K562 (cell line): ENCODE measurements around the gene H2AZ2. TPM values are rescaled to one million over a fixed set of nuclear protein-coding genes. Genes with fewer than 3 reads are reported as not detected.
A peak's percentile ranks its signal among the peaks of the same experiment; 100 is the strongest.

ENCODE experiments used
- ARID1B ChIP-seq: fragments of 450-650 bp; IDR thresholded peaks from 2 replicates; pipeline ENCODE4 v1.6.1; 2016; ENCODE audit warnings: antibody characterized with exemption, mild to moderate bottlenecking, inconsistent platforms
- CBFA2T3 ChIP-seq: fragments of 450-650 bp; IDR thresholded peaks from 2 replicates; pipeline ENCODE4 v1.6.1; 2017
- CTBP1 ChIP-seq: fragments of 450-650 bp; IDR thresholded peaks from 2 replicates; pipeline ENCODE4 v1.6.1; 2016; ENCODE audit warnings: borderline replicate concordance
- DPF2 ChIP-seq: fragments of 450-650 bp; IDR thresholded peaks from 2 replicates; pipeline ENCODE4 v1.6.1; 2016
- ESRRA ChIP-seq: fragments of 450-650 bp; IDR thresholded peaks from 2 replicates; pipeline ENCODE4 v1.6.1; 2014; ENCODE audit warnings: low read depth, mild to moderate bottlenecking, moderate library complexity, borderline replicate concordance
- ETV5 ChIP-seq: sonication (generic); formaldehyde crosslinking; IDR thresholded peaks from 2 replicates; pipeline ENCODE4 v1.4.0; 2020; ENCODE audit warnings: low read depth, mild to moderate bottlenecking, missing genetic modification reagents
- GABPA ChIP-seq: fragments of 200-800 bp; sonication (Bioruptor generic); conservative IDR thresholded peaks from 2 replicates; pipeline ENCODE4 v1.6.1; 2016; ENCODE audit warnings: low read depth, missing genetic modification characterization, missing compliant biosample characterization
- KDM1A ChIP-seq, 2 experiments: fragments of 450-650 bp; IDR thresholded peaks; 2 replicates each; pipeline ENCODE4 v1.6.1; 2016; ENCODE audit warnings: mild to moderate bottlenecking in 2 of 2
- KLF1 ChIP-seq: fragments of 450-650 bp; IDR thresholded peaks from 2 replicates; pipeline ENCODE4 v1.6.1; 2016; ENCODE audit warnings: missing genetic modification characterization, missing compliant biosample characterization
- MEF2A ChIP-seq: IDR thresholded peaks from 2 replicates; pipeline ENCODE4 v1.6.1; 2011; ENCODE audit warnings: low read depth, mild to moderate bottlenecking, low read length, moderate library complexity; ENCODE audit not compliant: control insufficient read depth
- MYNN ChIP-seq, 2 experiments: sonication (generic); formaldehyde crosslinking in 1 of 2; IDR thresholded peaks; 2 replicates each; pipeline versions ENCODE4 v1.5.0 to v1.6.1; 2016 to 2020; ENCODE audit warnings: antibody characterized with exemption in 1 of 2, missing genetic modification reagents in 1 of 2
- NBN ChIP-seq: fragments of 450-650 bp; IDR thresholded peaks from 2 replicates; pipeline ENCODE4 v1.6.1; 2016; ENCODE audit warnings: low read depth, mild to moderate bottlenecking
- RCOR1 ChIP-seq, 2 experiments: IDR thresholded peaks; 2 replicates each; pipeline ENCODE4 v1.6.1; 2012; ENCODE audit warnings: low read depth in 2 of 2, low read length in 2 of 2, borderline replicate concordance in 1 of 2, improper control_type of control experiment in 1 of 2
- SMARCA4 ChIP-seq: fragments of 450-650 bp; IDR thresholded peaks from 2 replicates; pipeline ENCODE4 v1.6.1; 2016
- SPI1 ChIP-seq: IDR thresholded peaks from 2 replicates; pipeline ENCODE4 v1.6.1; 2011; ENCODE audit warnings: low read depth, low read length, control low read depth, borderline replicate concordance
- TCF3 ChIP-seq: sonication (generic); formaldehyde crosslinking; IDR thresholded peaks from 2 replicates; pipeline ENCODE4 v1.4.0; 2020; ENCODE audit warnings: mild to moderate bottlenecking, missing genetic modification reagents
- ZNF764 ChIP-seq: fragments of 250-450 bp; sonication (Bioruptor Pico); IDR thresholded peaks from 2 replicates; pipeline ENCODE4 v1.4.0; 2020; ENCODE audit warnings: low read depth, mild to moderate bottlenecking, moderate library complexity
- polyA plus RNA-seq, 8 experiments: library from polyadenylated mRNA; depleted of rRNA in 4 of 8; stranded (reverse) in 5 of 8; unstranded in 3 of 8; fragments of >200 nt; fragmentation: Nextera tagmentation in 2 of 8; fragmentation: Illumina TruSeq in 1 of 8; extraction: Ambion mirVana in 2 of 8; extraction: Trizol in 1 of 8; gene quantifications; 2 replicates each; pipeline versions ENCODE4 v1.2.1 to v1.2.3, GENCODE V29; 2011 to 2014; ENCODE audit warnings: inconsistent platforms in 1 of 8, missing spikeins in 1 of 8
- total RNA-seq, 7 experiments: library from RNA; depleted of rRNA in 6 of 7; stranded (reverse); fragments of >200 nt in 6 of 7; fragmentation: Illumina TruSeq in 2 of 7; extraction: Trizol in 2 of 7; gene quantifications; 2 replicates each; pipeline versions ENCODE4 v1.2.1 to v1.2.3, GENCODE V29; 2011 to 2021; ENCODE audit warnings: low replicate concordance in 1 of 7
- TF ChIP-seq, protein P1 (sequence below): fragments of 450-650 bp; IDR thresholded peaks from 2 replicates; pipeline ENCODE4 v1.6.1; 2016
- TF ChIP-seq, protein P2 (sequence below): sonication (generic); formaldehyde crosslinking; IDR thresholded peaks from 2 replicates; pipeline ENCODE4 v1.8.1; 2022; ENCODE audit warnings: missing genetic modification reagents
- TF ChIP-seq, protein P3 (sequence below): fragments of 200-800 bp; sonication (Bioruptor generic); IDR thresholded peaks from 2 replicates; pipeline ENCODE4 v1.6.1; 2017; ENCODE audit warnings: missing genetic modification characterization, missing compliant biosample characterization
- TF ChIP-seq, protein P4 (sequence below): sonication (generic); formaldehyde crosslinking; IDR thresholded peaks from 2 replicates; pipeline ENCODE4 v1.8.0; 2022; ENCODE audit warnings: missing genetic modification reagents, mild to moderate bottlenecking, moderate library complexity, borderline replicate concordance
- TF ChIP-seq, protein P5 (sequence below): fragments of 450-650 bp; formaldehyde crosslinking; IDR thresholded peaks from 2 replicates; pipeline ENCODE4 v1.4.0; 2022; ENCODE audit warnings: missing genetic modification characterization

Gene H2AZ2
- total and polyA plus RNA-seq, 9 of the 15 experiments (the other 6 are each of a cell fraction or from before 2014, with no cell fraction given) = 105 to 382 (median 286) TPM

DNA sequence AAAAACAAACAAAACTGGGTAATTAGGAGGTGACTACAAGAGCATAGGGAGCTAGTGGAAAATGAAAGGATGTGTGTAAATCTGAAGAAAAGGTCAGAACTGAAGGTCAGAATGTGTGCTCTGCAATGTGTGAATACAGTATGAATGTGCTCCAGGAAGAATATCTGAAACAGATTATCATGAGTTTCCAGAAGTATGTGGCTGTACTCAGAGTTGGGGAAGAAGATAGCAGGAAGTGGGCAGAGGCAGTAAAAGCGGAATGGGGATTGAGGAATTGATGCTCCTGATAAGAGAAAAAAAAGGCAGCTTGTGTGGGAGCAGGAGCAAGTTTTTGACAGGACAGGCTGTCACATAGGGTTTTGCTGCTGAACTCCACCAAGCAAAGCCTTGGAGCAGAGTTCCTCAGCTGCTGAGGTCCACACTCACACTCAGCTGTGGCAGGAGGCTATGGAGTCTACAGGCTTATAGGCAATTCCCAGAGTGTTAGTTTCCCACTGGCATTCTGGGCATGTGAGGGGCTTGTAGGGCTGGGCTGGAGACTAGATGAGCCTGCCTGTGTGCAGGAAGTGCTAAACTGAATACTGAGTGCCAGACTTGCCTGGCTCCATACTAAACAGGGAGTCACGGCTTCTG, 22.9 kb downstream of the H2AZ2 start (continued):
- TF ChIP-seq GABPA (tag) = peak; percentile 40
- TF ChIP-seq NBN = peak; percentile 41; the same call in 1 of the 2 replicates
- TF ChIP-seq, protein P1, sequence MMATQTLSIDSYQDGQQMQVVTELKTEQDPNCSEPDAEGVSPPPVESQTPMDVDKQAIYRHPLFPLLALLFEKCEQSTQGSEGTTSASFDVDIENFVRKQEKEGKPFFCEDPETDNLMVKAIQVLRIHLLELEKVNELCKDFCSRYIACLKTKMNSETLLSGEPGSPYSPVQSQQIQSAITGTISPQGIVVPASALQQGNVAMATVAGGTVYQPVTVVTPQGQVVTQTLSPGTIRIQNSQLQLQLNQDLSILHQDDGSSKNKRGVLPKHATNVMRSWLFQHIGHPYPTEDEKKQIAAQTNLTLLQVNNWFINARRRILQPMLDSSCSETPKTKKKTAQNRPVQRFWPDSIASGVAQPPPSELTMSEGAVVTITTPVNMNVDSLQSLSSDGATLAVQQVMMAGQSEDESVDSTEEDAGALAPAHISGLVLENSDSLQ = peak; percentile 71; the same call in 1 of the 2 replicates
- TF ChIP-seq, protein P2, sequence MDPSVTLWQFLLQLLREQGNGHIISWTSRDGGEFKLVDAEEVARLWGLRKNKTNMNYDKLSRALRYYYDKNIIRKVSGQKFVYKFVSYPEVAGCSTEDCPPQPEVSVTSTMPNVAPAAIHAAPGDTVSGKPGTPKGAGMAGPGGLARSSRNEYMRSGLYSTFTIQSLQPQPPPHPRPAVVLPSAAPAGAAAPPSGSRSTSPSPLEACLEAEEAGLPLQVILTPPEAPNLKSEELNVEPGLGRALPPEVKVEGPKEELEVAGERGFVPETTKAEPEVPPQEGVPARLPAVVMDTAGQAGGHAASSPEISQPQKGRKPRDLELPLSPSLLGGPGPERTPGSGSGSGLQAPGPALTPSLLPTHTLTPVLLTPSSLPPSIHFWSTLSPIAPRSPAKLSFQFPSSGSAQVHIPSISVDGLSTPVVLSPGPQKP (CRISPR knock-in tag) = no peak
- peak; percentile 49; the same call in 1 of the 2 replicates for TF ChIP-seq DPF2
- peak; percentile 28; the same call in 1 of the 2 replicates for TF ChIP-seq MYNN (IDR thresholded peaks at IDR 0.05)
- TF ChIP-seq MYNN (CRISPR knock-in tag; IDR thresholded peaks at IDR 0.05) = no peak
- peak; percentile 66; the same call in 1 of the 2 replicates for TF ChIP-seq SMARCA4
- peak; percentile 54 to 65; a peak in 2 of 4 replicates for TF ChIP-seq KDM1A (IDR thresholded peaks at IDR 0.05)
- TF ChIP-seq SPI1 = peak; percentile 65; the same call in 1 of the 2 replicates
- peak; percentile 53; the same call in 1 of the 2 replicates for TF ChIP-seq ETV5
- peak in 1 of 2 experiments; percentile 85; a peak in 1 of 4 replicates for TF ChIP-seq RCOR1 (IDR thresholded peaks at IDR 0.05; ENCODE audit: borderline replicate concordance in 1 of 2, low read depth in 2 of 2, low read length in 2 of 2)
- TF ChIP-seq, protein P3, sequence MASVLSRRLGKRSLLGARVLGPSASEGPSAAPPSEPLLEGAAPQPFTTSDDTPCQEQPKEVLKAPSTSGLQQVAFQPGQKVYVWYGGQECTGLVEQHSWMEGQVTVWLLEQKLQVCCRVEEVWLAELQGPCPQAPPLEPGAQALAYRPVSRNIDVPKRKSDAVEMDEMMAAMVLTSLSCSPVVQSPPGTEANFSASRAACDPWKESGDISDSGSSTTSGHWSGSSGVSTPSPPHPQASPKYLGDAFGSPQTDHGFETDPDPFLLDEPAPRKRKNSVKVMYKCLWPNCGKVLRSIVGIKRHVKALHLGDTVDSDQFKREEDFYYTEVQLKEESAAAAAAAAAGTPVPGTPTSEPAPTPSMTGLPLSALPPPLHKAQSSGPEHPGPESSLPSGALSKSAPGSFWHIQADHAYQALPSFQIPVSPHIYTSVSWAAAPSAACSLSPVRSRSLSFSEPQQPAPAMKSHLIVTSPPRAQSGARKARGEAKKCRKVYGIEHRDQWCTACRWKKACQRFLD = 0 out of 2 replicates have a peak, but pooled peaks have one; percentile 32
- peak; percentile 90 for TF ChIP-seq ESRRA
- TF ChIP-seq, protein P4, sequence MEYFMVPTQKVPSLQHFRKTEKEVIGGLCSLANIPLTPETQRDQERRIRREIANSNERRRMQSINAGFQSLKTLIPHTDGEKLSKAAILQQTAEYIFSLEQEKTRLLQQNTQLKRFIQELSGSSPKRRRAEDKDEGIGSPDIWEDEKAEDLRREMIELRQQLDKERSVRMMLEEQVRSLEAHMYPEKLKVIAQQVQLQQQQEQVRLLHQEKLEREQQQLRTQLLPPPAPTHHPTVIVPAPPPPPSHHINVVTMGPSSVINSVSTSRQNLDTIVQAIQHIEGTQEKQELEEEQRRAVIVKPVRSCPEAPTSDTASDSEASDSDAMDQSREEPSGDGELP (CRISPR knock-in tag) = no peak
- no peak for TF ChIP-seq MEF2A
- peak; percentile 77 for TF ChIP-seq ARID1B
- peak; percentile 81; the same call in 1 of the 2 replicates for TF ChIP-seq CTBP1
- no peak for TF ChIP-seq KLF1 (tag)
- TF ChIP-seq TCF3 (CRISPR knock-in tag) = peak; percentile 53
- TF ChIP-seq, protein P5, sequence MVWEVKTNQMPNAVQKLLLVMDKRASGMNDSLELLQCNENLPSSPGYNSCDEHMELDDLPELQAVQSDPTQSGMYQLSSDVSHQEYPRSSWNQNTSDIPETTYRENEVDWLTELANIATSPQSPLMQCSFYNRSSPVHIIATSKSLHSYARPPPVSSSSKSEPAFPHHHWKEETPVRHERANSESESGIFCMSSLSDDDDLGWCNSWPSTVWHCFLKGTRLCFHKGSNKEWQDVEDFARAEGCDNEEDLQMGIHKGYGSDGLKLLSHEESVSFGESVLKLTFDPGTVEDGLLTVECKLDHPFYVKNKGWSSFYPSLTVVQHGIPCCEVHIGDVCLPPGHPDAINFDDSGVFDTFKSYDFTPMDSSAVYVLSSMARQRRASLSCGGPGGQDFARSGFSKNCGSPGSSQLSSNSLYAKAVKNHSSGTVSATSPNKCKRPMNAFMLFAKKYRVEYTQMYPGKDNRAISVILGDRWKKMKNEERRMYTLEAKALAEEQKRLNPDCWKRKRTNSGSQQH = peak; percentile 46; the same call in 1 of the 2 replicates
- peak; percentile 68 for TF ChIP-seq CBFA2T3
- 0 out of 2 replicates have a peak, but pooled peaks have one; percentile 23 for TF ChIP-seq ZNF764
